H1 (cell line): ENCODE measurements around the gene SFT2D1.

Experiments
- CBX5 ChIP-seq: fragments of 300-800, 300-1000 bp; sonication (generic); IDR thresholded peaks from 2 replicates; pipeline ENCODE4 v1.7.1; 2016; ENCODE audit warnings: antibody characterized with exemption, low read length, low read depth
- MAFK ChIP-seq: IDR thresholded peaks from 2 replicates; pipeline ENCODE4 v1.6.1; 2012; ENCODE audit warnings: low read depth, mild to moderate bottlenecking, improper control_type of control experiment, low read length
- POLR2A ChIP-seq, 2 experiments: IDR thresholded peaks; 1 replicate in 1 of 2; 2 replicates in 1 of 2; pipeline ENCODE4 v1.6.1; 2011; ENCODE audit warnings: low read depth in 2 of 2, low read length in 2 of 2, mild to moderate bottlenecking in 2 of 2; ENCODE audit errors: control extremely low read depth in 1 of 2
- USF2 ChIP-seq: IDR thresholded peaks from 2 replicates; pipeline ENCODE4 v1.6.1; 2011; ENCODE audit warnings: low read length, improper control_type of control experiment
- TF ChIP-seq, protein P1 (sequence below), 3 experiments: IDR thresholded peaks; 1 replicate in 2 of 3; 2 replicates in 1 of 3; pipeline versions ENCODE4 v1.5.1 to v1.6.1; 2011; ENCODE audit warnings: low read length in 3 of 3, mild to moderate bottlenecking in 3 of 3, inconsistent platforms in 2 of 3, low read depth in 1 of 3, moderate library complexity in 1 of 3; ENCODE audit not compliant: insufficient read depth in 1 of 3; ENCODE audit errors: control extremely low read depth in 1 of 3

- no peak for TF ChIP-seq POLR2A (IDR thresholded peaks at IDR 0.05; ENCODE audit: control extremely low read depth in 1 of 2, low read depth in 2 of 2, low read length in 2 of 2)
- TF ChIP-seq, protein P1, sequence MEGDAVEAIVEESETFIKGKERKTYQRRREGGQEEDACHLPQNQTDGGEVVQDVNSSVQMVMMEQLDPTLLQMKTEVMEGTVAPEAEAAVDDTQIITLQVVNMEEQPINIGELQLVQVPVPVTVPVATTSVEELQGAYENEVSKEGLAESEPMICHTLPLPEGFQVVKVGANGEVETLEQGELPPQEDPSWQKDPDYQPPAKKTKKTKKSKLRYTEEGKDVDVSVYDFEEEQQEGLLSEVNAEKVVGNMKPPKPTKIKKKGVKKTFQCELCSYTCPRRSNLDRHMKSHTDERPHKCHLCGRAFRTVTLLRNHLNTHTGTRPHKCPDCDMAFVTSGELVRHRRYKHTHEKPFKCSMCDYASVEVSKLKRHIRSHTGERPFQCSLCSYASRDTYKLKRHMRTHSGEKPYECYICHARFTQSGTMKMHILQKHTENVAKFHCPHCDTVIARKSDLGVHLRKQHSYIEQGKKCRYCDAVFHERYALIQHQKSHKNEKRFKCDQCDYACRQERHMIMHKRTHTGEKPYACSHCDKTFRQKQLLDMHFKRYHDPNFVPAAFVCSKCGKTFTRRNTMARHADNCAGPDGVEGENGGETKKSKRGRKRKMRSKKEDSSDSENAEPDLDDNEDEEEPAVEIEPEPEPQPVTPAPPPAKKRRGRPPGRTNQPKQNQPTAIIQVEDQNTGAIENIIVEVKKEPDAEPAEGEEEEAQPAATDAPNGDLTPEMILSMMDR (IDR thresholded peaks at IDR 0.05; ENCODE audit: control extremely low read depth in 1 of 3, insufficient read depth in 1 of 3, low read depth in 1 of 3, low read length in 3 of 3) = no peak
- no peak for TF ChIP-seq MAFK
- TF ChIP-seq USF2 = no peak
- no peak for TF ChIP-seq CBX5
Measured at GRCh38 chr6:166306378-166307081, 35.8 kb downstream of the SFT2D1 start.
